ENCODE data around the gene PLA2G2D. TPM values are rescaled to one million over a fixed set of nuclear protein-coding genes. Genes with fewer than 3 reads are reported as not detected.

Gene PLA2G2D
- total RNA-seq, 1 experiment from 2014 or later, result not detected

- no peak for DNase-seq (ENCODE audit: low read depth)
These were observed 5.2 kb downstream of the PLA2G2D start for GRCh38 chr1:20114021-20114648.

DNA sequence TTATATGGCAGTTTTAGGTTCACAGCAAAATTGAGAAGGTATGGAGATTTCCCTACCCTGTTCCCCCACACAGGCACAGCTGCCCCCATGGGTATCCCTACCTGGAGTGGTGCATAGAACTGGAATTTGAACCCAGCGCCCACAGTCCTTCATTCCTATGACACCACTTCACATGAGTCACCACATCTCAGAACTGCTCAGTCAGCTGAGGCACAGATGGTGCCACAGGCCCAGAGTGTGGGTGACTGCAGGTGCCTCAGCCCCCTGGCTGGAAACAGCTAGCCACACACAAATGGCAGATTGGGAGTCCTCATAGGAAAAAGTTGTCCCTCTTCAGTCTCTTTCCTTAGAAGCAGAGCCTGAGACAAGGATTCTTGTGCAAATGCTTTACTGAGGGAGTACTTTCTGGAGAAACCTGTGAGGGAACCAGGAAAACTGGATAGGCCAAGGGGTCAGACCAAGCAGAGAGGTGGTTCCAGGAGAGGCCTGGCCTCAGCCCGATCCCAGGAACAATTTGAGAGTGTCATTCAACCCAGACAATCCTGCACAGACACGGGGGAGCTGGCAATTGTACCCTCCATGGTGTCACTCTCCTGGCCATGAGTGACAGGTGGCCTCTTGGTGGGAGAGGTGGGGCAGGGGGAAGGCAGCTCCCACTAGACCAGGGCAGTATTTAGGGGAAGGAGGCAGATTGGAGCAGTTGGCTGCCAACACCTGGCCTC lies 6.9 kb downstream of the PLA2G2D start:
- peak; percentile 25 for DNase-seq (ENCODE audit: low read depth)

- DNase-seq (ENCODE audit: low read depth), result no peak
These were observed 7.9 kb downstream of the PLA2G2D start for GRCh38 chr1:20111452-20111851.

- peak; percentile 67 for DNase-seq (ENCODE audit: low read depth)
These were observed 8.7 kb downstream of the PLA2G2D start for GRCh38 chr1:20110679-20111078.

DNA sequence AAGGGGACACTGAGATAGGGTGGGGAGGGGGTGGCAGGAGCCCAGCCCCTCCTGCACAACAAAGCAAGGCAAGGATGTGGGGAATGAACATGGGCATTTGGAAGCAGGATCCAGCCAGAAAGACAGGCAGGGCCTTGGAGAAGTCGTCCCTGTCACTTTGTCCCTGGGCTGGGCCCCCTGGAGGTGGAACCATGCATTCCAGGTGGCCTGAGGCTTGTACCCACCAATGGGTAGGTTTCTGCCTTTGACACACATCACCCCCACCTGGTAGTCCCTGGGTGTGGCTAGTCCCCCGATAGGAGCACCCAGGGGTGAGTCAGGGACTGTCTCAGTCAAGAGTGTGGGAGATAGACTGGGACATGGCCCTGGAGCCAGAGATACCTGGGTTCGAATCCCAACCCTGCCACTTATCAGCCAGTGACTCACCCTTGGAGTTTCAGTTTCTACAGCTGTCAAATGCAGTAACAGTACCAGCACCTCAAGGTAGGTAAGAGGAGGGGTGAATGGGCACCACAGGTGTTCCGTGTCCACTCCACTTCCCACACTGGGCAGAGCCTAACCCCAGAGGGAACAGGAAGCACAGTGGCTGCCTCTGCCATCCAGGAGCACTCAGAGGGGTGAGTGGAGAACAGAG lies 10.0 kb downstream of the PLA2G2D start:
- peak; percentile 27 for DNase-seq (ENCODE audit: low read depth)

DNA sequence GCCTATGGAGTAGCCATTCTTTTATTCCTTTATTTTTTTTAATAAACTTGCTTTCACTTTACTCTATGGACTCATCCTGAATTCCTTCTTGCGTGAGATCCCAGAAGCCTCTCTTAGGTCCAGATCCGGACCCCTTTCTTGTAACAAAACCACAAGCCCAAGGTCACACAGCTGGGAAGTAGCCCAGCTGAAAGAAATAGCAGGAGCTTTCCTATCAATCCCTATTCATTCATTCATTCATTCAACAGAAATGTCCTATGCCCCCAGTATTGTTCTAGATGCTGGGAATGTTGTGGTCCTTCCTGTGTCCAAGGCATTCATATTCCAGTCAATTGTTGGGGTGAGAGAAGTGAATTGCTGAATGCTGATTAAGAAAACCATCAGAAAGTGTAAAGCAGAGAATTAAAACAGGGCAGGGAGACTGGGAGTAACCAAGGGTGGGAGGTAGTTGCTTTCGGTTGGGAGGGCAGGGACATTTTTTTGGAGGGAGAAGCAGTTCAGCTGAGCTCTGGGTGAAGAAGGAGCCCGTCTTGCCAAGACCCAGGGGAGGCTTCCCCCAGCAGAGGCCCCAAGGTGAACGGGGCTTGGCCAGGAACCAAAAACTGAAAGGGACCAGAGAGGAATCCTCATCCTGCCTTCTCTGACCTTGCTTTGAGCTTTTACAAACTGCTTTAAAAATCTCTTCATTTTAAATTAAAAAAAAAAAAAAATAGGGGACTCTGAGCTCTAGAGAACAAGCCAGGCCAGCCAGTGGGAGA lies 10.8 kb downstream of the PLA2G2D start:
- no peak for DNase-seq (ENCODE audit: low read depth)

- DNase-seq (ENCODE audit: low read depth), result no peak
These were observed 11.5 kb downstream of the PLA2G2D start for GRCh38 chr1:20107796-20108195.

GRCh38 chr1:20107351-20107750 lies 12.0 kb downstream of the PLA2G2D start:
- DNase-seq (ENCODE audit: low read depth), result no peak

DNA sequence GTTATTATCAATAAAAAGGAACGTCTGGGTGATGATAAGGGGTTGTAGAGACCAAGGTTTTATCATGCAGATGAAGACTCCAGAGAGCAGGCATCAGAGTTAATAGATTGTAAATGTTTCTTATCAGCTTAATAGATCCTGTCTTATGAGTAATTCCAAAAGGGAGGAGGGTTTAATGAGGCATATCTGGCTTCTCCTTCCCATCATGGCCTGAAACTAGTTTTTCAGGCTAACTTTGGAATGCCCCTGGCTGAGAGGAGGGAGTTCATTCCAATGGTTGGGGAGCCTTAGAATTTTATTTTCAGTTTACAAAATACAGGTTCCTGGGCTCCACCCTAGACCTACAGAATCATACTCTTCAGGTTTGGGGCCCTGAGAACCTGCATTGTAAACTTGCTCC lies 13.5 kb downstream of the PLA2G2D start:
- DNase-seq (ENCODE audit: low read depth), result peak; percentile 18

DNA sequence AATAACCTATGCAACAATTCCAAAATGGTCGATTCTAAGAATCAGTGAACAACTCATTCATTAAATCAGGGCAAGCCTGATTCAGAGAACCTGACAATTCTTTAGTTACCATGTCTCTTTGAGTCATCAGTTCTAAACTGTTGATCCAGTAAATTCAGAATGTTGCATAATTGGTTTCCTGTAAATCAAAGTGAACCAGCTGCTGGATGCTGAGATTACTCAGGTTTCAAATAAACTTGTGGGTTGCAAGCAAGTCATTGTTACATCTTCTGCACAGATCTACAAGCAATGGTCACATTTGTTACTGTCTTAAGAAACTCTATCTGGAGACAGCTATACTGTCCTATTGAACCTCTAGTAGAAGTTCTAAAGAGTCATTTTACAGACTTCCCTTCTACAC lies 16.5 kb downstream of the PLA2G2D start:
- DNase-seq (ENCODE audit: low read depth), result peak; percentile 16

DNA sequence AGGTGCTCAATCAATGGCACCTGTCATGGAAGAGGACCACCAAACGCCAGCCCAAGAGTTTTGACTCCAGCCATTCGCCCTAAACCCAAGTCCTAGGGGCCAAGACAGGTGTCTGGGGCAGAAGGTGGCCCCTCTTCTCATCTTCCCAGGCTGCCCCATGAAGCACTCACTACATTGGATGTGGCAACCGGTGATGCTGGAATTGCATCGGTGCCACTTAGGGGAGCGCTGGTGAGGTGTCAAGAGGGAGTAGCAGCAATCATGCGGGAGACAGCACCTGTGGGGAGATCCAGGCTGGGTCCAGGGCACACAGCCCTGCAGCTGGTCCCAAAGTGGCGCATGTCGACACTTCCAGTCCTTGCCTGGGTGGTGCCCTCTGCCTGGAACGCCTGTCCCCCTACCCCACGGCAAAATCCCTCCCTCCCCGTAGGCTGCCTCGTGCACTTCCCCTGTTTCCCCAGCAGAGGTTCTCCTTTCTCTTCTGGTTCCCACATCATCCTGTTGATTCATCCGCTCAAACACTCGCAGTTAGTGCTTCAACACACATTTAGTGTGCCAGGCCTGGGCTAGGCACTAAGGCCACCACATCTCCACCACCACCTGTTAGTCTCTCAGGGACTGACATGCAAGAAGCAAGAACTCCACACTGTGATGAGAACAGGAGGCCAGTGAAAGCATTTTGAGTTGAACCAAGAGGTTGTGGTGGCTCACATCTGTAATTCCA lies 18.5 kb downstream of the PLA2G2D start:
- DNase-seq (ENCODE audit: low read depth), result peak; percentile 58

- no peak for DNase-seq (ENCODE audit: low read depth)
These were observed 19.8 kb downstream of the PLA2G2D start for GRCh38 chr1:20099533-20099932.

DNA sequence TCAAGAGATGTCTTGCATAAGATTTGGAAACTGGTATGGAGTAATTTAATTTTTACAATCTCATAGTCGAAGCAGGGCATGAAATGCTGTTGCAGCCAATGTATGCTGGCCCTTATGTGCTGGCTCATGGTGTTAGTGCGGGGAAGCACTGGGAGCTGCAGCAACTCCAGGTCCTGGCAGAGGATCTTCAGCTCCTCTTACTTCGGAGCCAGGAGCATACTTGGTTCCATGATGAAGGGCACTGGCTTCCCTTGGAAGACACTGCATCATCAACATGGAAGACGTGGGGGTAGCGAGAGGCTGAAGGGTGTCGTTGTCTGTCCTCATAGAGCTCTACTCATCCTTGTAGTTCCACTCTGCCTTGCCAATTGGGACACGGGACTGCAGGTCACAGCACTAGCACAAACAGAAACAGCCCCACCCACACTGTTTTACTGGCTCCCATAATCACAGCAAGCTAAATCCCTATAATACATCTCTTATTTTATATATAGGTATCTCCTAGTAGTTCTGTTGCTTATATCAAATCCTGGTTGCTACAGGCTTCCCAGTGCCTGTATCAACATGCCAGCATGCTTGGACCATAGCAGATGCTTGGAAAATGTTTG lies 22.4 kb downstream of the PLA2G2D start:
- no peak for DNase-seq (ENCODE audit: low read depth)

DNA sequence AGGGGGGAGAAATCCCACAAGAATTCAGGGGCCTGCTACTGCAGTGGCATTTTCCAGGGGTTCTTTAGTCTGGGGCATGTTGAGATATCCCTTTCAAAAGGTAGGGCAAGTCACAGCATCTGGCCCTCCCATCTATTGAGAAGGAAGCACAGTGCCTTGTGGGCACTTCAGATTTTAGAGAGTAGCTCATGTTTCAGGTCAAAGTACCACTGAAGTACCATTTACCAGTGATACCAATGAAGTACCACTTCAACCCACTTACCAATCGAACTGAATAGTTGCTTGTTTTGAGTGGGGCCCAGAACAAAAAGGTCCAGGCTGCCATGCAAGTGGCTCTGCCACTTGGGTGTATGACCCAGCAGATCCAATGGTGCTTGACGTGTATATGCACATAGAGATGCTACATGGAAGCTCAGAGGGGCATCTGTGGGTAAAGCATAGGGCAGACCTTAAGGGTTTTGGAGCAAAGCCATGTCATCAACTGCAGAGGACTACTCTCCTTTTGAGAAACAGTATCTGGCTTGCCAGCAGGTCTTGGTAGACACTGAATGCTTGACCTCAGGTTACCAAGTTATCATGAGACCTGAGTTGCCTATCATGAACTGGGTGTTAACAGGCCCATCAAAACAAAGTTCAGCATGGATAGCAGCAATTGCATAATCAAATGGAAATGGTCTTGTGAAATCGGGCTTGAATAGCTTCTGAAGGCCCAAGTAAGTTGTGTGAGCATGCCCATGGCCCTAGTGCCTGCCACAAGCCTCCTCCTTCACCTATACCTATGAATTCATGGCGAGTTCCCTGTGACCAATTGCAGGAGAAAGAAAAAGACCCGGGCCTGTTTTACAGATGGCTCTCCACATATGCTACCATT lies 23.5 kb downstream of the PLA2G2D start:
- DNase-seq (ENCODE audit: low read depth), result no peak

GRCh38 chr1:20093940-20094391 lies 25.4 kb downstream of the PLA2G2D start:
- no peak for DNase-seq (ENCODE audit: low read depth)

DNA sequence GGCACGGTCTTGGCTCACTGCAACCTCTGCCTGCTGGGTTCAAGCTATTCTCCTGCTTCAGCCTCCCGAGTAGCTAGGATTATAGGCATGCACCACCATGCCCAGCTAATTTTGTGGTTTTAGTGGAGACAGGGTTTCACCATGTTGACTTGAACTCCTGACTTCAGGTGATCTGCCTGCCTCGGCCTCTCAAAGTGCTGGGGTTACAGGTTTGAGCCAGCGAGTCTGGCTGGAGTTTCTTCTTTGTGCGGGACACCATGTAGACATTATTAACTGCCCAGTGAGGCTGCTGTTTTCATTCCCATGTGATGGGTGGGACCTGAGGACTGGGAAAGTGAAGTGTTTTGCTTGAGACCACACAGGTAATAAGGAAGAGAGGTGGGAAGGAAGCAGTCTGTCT lies 26.0 kb downstream of the PLA2G2D start:
- no peak for DNase-seq (ENCODE audit: low read depth)

DNA sequence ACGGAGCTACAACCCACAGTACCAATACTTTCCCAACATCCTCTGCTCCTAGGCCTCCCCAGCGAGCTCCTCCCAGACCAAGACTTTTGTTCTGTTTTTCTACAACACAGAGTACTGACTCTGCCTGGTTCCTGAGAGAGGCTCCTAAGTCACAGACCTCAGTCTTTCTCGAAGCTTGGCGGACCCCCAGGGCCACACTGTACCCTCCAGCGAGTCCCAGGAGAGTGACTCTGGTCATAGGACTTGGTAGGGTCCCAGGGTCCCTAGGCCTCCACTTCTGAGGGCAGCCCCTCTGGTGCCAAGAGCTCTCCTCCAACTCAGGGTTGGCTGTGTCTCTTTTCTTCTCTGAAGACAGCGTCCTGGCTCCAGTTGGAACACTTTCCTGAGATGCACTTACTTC lies 28.7 kb downstream of the PLA2G2D start:
- no peak for DNase-seq (ENCODE audit: low read depth)

- DNase-seq (ENCODE audit: low read depth), result no peak
These were observed 29.2 kb downstream of the PLA2G2D start for GRCh38 chr1:20090119-20090518.

DNA sequence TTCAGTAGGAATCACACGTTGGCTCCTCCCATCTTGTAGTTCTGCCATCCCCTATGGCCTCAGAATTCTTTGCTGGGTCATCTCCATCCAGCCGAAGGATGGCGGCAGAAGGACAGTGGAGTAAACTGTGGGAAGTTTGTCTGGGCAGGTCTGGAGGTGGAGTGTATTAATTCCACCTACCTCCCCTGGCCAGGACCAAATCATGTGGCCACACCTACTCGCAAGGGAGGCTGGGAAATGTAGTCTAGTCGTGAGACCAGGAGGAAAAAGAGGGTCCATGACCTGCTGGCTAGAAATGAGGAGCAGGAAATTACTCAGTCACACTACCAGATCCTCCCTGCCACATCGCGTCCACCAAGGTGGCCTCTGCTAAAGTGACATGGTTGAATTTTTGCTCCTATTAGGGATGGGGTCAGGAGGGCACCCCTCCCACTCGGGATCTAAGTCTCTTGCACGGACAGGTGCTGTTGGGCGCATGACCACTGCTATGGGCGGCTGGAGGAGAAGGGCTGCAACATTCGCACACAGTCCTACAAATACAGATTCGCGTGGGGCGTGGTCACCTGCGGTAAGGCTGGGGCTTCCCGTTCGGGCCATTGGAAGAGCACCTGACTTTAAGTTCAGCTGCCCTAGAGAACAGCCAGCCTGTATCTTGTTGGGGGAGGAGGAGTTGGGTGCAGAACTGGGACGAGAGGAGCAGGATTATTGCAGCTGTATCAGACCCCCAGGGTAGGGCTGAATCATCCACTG lies 29.8 kb downstream of the PLA2G2D start:
- DNase-seq (ENCODE audit: low read depth), result peak; percentile 18
